Activated CD8-positive, alpha-beta memory T cell treated with anti-CD3 and anti-CD28 coated beads for 1 hour (primary cell): Measurements from ENCODE around the gene LPCAT1.
A peak's percentile ranks its signal among the peaks of the same experiment; 100 is the strongest.
"Not testable (repeated sequence)": the region's sequence is repeated elsewhere in the genome, so short reads cannot be mapped to it uniquely, and the experiment has no call there.

ENCODE experiments used
- DNase-seq, 2 donors: peaks; one replicate each; pipeline ENCODE4 v3.0.0-alpha.2; 2020; ENCODE audit warnings: low read depth in 1 of 2; ENCODE audit errors: extremely low read depth in 1 of 2

The LPCAT1 gene

DNA sequence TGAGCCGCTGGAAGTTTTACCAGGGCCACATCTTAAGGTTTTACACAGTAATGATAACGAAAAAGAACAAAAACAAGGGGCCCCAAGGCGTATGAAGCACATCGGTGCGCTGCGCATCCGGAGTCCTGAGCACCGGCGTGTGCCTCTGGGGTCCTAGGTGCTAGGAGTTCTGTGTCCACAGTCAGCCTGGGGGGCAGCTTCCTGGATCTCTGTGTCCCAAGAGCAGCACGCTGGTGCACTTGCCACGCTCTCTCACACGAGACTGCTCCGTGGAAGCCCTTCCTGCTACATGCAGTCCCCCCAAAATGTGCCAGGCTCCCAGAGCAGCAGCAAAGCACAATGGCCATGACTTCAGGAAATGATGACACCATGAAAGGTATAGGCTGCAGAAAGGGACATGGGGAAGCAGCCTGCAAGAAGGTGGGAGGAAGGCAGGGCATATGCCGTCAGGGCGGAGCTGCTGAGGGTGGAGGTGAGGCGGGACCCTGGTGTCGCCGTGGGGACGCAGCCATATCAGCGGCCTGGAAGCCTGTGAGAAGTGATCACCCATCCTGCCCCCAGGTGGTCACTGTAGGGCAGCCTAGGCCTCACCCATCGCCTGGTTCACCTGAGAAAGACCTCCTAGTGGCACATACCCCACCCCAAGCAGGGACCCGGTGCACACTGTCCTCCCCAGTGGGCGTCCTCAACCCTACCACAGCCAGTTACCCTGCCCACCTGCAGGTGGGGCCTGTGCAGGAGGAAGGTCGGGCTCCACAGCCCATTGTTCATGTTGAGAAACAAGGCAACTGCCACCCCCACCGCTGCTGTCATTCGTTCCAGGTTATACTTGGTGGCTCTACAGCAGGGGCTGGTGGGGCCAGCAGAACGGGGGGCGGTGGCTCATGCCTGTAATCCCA, 54.9 kb downstream of the LPCAT1 start:
- DNase-seq = no peak

DNA sequence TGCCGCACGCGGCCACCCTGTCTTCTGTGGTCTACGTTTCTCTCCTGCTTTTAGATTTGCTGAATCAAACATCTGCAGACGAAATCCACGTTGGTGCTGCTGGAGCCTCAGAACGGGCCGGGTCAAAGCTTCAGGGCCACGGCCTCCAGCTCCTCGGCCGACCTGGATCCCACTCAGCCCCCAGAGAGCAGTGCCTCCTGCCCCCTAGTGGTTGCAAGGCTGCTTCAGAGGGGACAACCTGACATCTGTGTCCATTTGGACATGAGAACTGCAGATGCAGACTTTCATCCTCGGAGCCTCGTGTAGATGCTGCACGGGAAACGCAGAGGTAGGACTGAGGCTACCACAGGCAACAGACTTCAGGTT, 55.5 kb downstream of the LPCAT1 start:
- DNase-seq = no peak

DNA sequence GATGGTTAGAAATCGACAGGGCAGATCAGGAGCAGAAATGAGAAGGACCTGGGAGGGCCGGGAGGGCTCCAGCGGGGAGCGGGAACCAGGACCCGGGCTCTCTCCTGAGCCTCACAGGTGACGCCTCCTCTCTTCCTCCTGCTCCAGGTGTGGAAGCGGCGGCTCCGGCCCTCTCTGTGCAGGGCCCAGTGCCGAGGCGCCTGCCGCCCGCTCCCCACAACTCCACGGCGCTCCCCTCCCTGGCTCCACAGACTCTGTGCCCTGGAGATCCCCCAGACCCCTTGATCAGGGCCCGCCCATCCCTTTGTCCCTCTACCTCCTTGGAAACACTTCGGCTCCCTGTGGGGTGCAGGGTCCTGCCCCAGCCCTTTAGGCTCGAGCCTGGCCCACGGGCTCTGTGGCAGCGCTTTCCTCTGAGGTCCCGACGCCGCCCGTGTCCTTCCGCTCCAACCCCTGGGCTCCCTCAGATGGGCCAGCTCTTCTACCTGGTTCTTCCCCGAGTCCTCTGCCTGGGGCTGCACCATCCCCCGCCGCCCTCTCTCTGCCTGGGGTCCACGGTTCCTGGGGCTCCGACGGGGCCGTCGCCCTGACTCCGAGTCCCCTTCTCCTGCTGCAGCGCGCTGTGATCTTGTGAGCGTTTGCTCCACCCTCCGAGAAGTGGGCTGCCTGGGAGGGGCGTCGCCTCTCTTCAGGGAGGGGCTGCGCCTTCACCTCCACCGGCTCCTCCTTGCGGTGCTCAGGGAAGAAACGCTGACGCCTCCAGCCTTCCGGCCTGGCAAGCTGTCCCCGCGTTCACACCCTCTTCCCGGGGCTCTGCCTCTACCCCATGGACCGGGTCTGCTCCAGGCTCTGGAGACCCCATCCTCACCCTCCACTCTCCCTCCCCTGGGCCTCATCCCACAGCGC, 56.2 kb downstream of the LPCAT1 start:
- DNase-seq = no peak

DNA sequence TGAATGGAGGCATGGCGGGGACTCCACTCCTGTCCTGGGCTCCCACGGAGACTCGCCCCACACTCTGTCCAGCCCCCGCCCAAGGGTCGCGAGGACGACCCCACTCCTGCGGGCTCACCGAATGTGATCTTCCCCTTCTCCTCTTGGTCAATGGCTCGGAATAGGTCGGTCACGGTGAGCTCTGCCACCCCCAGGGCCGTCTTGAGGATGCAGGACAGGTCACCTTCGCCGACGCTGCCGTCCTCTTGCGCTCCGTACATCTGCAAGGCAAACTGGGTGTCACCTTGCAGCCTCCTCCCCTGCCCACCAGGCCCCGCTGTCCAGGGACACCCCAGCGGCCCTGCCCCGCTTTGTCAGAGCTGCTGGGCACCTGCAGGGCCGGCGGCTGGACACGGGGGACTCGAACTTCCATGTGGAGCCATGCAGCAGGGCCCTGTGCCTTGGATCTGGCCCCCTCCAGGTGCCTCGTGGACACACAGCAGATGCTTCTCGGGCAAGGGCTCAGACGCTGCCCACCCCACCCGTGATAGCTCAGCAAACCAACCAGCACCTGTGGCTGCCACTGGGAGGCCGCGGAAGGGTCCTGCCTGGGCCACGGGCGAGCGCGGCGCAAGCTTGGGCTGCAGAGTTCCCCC, 57.0 kb downstream of the LPCAT1 start:
- no peak for DNase-seq

DNA sequence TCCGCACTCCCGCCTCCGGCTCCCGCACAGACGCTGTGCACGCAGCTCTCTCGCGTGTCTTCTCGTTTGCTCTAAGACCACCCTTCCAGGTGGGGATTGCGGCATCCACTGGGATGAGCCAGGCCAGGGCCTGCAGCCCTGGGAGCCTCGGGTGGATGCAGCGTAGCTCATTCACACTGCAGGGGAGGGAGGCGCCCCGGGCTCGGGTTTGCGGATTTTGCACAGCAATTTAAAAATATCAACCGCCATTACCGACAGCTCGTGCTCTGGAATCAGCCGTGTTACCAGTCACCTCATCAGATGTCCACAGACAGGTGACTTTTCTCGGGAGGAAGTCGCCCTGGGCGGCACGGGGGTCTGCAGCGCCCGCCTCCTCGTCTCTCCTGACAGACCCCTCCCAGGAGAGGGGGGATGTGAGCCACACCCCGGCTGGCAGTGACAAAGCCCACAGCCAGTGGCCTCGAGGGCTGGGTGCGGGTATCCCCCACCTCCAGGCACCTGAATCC, 57.7 kb downstream of the LPCAT1 start:
- DNase-seq = no peak

DNA sequence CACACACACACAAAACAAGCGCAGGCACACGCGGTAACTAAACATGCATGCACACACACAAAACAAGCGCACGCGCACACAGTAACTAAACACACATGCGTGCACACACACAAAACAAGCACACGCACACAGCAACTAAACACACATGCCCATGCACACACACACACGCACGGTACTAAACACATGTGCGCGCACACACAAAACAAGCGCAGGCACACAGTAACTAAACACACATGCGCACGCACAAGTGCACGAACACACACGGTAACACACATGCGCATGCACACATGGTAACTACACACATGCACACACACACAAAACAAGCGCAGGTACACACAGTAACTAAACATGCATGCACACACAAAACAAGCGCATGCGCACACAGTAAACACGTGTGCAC, 58.6 kb downstream of the LPCAT1 start:
- no peak for DNase-seq

DNA sequence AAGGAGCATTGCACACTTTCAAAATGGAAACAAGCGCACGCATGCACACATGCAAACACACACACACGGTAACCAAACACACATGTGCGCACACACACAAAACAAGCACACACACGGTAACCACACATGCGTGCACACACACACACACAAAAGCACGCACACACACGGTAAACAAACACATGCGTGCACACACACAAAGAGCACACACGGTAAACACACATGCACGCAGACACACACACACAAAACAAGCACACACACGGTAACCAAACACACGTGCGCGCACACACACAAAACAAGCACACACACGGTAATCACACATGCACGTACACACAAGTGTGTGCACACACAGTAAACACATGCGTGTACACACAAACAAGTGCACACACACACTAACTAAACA, 59.2 kb downstream of the LPCAT1 start:
- DNase-seq = no peak

DNA sequence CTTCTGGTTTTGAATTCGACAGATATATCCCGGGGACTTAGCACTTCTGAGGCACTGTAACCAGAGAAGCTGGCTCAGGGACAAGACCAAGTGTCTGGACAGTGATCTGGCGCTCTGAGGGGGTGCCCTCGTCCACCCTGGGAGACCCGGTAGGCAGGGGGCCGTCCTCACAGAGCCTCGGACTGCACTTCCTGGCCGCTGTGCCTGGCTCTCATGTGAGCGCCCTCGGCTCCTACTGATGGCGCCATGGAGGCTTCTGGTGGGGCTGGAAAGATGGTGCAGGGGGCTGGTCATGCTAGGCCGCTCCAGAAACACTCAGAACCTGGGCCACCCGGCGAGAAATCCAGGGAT, 59.7 kb downstream of the LPCAT1 start:
- DNase-seq = no peak

DNA sequence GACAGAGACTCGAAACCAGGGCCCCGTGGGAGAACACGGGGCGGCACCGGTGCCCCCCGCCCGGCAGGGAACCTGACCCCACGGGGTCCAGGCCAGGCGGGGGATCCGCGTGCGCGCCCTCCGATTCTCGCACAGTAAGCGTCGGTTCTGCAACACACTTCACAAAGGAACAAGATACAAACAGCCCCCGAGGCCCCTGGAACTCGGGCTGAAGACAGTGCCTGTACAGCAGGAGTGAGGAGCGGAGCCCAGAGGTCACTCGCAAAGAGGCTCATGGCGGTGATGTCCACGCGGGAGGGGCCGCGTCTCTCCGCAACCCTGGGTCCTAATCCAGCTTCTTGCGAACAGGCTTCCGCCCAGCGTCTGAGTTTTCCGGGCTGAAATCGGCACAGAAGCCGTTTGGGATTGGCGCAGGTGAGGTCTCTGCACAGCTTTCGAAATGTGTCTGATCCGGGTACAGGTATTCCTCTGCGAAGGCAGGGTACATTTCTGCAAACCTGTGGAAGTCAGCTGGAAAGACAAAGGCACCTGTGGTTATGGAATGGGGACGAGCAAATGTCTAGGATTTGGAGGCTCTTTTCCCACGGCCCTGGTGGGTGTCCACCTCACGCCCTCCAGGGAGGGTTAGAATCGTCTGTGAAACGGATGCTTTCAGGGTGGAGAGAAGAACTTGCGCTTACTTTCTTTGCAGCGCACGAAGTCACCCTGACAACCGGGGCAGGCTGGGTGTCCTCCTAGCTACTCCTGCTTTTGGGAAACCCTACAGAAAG, 60.2 kb downstream of the LPCAT1 start:
- DNase-seq = no peak

DNA sequence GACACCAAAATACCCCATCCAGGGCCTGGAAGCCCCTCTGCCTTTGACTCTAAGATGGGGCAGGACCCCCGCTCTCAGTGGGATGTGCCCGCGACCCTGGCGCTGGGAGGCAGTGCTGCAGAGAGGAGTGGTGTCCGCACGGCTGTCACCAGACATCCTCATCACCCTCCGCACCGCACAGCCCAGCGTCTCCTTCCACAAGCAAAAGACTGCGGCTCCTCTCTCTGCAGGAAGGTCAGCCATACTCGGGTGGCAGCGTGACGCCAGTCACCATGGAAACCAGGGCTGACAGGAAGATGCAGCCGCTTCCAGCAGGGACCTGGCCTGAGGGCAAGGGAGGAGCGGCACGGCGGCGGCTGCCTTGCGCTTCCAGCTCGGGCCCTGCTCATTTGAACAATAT, 61.4 kb downstream of the LPCAT1 start:
- no peak for DNase-seq

DNA sequence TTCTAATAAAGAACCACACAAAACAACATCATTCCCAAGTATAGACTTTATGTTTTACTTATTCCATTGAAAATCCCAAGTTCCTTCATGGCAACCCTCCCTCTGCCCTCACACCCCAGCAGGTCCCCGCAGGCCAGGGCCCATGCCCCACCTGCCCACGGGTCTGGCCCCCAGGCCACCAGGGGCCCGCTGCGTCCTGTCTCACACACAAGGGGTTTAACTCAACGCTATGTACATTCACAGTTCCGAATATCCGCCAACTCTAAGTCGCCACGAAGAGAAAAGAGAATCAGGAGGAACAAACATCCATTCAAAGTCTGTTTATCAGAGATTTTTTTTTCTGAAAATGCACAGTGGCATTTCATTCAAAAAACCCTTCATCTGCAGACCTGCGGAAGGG, 62.4 kb downstream of the LPCAT1 start:
- DNase-seq = no peak

DNA sequence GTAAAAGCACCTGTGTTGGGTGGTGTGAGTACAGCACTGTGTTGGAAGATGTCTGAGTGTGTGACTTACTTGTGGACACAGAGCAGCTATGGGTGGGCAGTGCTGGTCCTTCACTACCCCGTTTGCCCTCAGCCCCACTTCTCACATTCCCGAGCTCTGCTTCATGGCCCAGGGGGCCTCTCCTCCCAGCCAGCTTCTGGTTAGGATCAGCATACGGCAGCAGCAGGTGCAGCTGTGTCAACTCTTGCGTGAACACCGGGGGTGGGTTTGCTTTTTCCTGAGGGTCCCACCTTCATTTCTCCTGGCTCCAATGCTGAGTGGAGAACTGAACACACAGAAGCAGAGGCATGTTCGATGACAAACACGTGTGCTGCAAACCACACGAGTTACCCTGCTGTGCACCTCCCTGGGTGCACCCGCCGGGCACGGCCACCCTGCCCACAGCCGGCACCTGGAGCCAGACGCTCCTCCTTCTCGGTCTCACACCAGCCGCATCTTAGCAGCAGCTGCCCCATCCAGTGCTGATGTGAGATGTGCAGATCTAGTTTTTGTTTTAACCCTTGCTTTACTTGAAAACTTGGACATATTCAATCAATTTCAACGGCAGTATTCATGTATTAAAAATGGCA, 63.6 kb downstream of the LPCAT1 start:
- DNase-seq = no peak

DNA sequence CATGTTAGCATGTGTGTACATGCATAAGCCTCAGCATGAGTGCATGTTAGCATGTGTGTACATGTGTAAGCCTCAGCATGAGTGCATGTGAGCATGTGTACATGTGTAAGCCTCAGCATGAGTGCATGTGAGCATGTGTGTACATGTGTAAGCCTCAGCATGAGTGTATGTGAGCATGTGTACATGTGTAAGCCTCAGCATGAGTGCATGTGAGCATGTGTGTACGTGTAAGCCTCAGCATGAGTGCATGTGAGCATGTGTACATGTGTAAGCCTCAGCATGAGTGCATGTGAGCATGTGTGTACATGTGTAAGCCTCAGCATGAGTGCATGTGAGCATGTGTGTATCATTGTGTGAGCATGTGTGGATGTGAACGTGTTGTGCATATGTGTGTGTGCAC, 64.3 kb downstream of the LPCAT1 start:
- not testable (repeated sequence) for DNase-seq

DNA sequence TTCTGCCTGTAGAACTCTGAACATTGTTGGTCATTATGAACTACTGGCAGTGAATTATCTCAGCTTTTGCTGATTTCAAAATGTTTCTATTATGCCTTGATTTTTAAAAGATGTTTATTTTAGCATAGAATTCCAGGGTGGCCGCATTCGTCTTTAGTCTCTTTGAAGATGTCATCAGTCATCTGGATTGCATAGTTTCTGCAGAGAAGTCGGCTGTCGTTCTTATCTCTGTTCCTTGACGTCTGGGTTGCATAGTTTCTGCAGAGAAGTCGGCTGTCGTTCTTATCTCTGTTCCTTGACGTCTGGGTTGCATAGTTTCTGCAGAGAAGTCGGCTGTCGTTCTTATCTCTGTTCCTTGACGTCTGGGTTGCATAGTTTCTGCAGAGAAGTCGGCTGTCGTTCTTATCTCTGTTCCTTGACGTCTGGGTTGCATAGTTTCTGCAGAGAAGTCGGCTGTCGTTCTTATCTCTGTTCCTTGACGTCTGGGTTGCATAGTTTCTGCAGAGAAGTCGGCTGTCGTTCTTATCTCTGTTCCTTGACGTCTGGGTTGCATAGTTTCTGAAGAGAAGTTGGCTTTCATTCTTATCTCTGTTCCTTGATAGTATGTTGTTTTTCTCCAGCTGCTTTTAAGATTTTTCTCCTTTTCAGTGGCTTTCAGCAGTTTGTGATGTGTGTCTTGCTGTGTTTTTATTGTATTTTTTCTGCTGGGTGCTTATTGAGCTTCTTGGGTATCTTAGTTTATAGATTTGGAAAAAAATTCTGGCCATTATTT, 67.5 kb downstream of the LPCAT1 start:
- not testable (repeated sequence) for DNase-seq

DNA sequence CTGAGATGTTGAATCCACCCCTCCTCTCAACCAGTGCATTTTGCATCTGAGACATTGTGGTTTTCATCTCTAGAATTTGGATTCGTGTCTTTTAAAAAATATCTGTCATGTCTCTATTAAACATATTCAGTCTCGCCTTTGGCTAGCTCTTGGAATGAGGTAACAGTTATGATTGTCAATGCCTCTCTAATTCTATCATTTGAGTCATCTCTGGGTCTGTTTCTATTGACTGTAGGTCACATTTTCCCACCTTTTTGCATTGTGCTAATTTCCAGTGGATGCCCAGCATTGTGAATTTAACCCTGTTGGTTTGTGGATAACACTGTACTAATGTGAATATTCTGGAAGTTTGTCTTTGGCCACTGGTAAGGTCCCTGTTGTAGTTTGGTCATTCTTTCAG, 70.1 kb downstream of the LPCAT1 start:
- no peak for DNase-seq

DNA sequence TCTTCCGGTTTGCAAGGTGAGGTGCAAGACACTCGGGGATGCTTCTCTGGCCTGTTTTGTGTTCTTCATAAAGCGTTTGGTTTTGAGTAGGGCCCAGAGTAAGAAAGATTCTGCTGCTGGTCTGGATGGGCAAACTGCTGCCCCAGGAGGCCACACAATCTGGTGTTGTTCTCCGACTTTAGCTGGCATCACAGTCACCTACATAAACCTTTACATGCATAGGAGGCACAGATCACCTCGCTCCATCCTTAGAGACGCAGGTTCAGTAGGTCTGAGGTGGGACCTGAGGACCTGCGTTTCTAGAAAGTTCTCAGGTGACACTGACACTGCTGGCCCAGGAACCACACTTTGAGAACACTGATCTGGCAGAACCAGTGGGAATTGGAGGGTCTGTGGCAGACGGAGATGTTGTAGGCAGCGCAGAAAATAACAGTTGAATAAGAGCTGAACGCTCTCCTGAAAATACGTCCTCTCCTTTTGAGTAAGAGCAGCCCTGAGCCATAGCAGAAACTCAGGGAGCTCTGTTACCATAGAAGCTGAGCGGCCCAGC, 74.6 kb downstream of the LPCAT1 start:
- DNase-seq = no peak

DNA sequence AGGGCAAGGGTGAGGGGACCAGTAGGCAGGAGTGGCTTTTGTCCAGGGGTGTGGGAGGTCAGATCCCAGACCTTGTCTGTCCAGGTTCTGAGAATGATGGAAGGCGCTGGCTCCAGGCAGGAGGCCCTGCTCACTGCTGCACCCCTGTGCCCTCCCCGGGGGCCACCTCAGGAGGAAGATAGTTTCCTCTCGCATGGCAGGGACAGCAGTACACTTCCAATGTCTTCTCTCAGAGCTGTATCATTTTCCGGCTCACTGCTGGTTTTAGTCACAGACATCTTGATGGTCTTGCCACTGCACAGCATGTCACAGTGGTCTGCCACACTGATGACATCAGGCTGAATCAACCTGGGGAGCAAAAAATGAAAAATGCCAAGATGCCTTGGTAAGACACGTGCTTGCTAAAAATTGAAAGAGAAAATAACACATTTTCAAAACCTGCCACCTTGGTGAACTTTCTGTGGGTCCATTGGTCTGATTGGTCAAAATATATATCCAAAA, 75.2 kb downstream of the LPCAT1 start:
- DNase-seq = no peak

DNA sequence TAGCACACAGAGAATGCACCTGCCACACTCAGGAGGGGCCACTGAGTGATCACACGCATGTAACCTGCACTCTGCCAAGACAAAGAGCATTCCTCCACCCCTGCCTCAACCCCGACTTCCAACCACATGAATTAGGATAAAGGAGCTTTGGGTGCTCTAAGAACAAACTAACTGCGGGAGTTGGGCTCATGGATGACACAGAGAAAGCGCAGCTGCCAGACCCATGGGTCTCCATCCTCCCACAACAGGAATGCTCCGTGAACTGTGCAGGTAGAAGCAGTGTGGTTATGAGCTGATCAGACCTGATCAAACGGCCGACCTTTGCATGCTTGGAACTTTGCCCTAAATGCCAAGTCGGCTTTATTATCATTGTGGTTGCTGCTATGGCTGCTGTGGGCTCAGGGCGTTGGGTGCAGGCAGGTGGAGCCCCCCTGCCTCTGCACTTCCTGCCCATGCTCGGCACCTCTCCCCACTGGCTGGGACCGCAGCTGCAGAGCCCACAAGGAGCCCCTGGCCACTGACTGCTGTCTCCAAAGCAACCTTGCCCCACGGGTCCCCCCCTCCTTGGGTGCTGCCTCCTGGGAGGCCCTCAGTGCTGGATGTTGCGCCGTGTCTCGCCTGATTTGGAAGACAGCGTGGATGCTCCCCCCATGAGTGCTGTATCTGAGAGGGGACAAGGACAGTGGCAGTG, 75.9 kb downstream of the LPCAT1 start:
- DNase-seq = peak in 1 of 2 donors; percentile 8
